Chondrocyte (in vitro differentiated cells): ENCODE measurements around the gene RPS6KA1. TPM values are rescaled to one million over a fixed set of nuclear protein-coding genes. Genes with fewer than 3 reads are reported as not detected.
A peak's percentile ranks its signal among the peaks of the same experiment; 100 is the strongest.

Experiments
- DNase-seq: peaks from one replicate; pipeline ENCODE4 v3.0.0; 2021; ENCODE audit warnings: mixed read lengths, low spot score
- H3K27ac Mint-ChIP-seq: one replicate; pipeline ENCODE4 v1.8.0; 2021; ENCODE audit warnings: mild to moderate bottlenecking, moderate library complexity, mixed read lengths; ENCODE audit not compliant: unreplicated experiment
- H3K27me3 Mint-ChIP-seq: 2 replicates; pipeline ENCODE4 v1.8.0; 2021; ENCODE audit warnings: low read depth, mixed read lengths
- H3K36me3 Mint-ChIP-seq: 2 replicates; pipeline ENCODE4 v1.8.0; 2021; ENCODE audit warnings: low read depth, mixed read lengths
- H3K4me1 Mint-ChIP-seq: 2 replicates; pipeline ENCODE4 v1.8.0; 2021; ENCODE audit warnings: low read depth, mild to moderate bottlenecking, mixed read lengths
- H3K4me3 Mint-ChIP-seq: one replicate; pipeline ENCODE4 v1.8.0; 2021; ENCODE audit warnings: mild to moderate bottlenecking, moderate library complexity, mixed read lengths; ENCODE audit not compliant: unreplicated experiment
- H3K9me3 Mint-ChIP-seq: 2 replicates; pipeline ENCODE4 v1.8.0; 2021; ENCODE audit warnings: low read depth, mixed read lengths
- total RNA-seq: library from RNA; stranded (reverse); gene quantifications from 3 replicates; pipeline ENCODE4 v1.2.1, GENCODE V29; 2021
- TF ChIP-seq, protein P1 (sequence below): fragments of 200-600 bp; sonication (generic); IDR thresholded peaks from 2 replicates; pipeline ENCODE4 v1.5.0; 2021; ENCODE audit warnings: antibody characterized with exemption, mild to moderate bottlenecking, moderate library complexity

Gene RPS6KA1
- total RNA-seq, 1 donor from 2014 or later = 4.4 TPM

DNA sequence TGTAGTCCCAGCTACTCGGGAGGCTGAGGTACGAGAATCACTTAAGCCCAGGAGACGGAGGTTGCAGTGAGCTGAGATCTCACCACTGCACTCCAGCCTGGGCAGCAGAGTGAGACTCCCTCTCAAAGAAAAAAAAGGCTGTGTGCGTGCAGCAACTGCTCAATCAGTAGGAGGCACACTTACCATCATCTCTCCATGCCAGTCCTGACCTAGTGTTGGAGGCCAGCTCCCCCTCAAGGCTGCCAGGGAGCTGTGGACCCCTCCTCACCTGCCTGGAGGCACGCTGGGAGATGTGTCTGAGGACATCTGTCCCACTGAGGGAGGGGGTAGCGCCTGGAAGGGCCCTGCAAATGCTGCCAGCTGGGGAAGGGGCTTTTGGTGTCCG, 11.9 kb downstream of the RPS6KA1 start:
- Mint-ChIP-seq H3K27ac (no peak overlapping the region), H3K36me3 (no peaks in the 10 kb centered on the region)

DNA sequence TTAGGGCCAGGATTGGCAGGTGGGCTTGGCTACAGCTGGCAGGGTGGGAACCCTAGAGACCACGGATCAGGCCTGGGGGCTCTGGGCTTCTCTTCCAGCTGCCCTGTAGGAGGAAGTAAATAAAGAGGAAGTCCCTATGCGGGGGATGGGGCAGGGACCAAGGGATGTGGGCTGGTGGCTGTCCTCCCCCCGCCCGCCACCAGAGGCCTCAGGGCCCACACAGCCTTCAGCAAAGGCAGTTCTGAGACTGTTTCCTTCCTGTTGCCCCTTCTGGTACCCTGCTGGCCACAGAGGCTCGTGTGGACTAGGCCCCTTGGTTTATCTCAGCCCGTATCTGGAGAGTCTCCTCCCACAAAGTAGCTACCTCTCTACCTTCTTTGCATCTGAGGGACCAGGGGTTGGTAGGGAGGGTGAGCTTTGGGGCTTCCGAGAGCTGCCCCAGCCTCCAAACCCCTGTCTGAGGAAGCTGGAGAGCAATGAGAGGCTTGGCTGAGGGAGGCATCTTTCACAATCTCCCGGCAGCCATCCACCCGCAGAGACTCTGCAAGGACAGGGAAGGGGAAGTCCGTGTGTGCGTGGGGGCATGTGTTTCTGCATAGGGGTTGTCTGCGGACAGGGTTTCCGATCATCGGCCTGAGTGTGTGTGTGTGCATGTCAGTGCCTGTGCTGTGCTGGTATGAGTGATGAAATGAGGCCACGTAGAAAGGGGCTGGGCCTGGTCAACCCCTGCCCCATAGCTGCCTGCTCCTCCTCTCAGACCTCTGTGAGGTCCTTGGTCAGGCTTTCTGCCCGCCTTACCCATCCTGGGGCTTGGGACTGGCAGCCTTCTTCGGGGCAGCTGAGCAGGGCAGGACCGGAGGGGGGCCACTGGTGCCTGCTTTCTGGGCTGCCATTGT, 12.5 kb downstream of the RPS6KA1 start:
- H3K27me3 Mint-ChIP-seq = no peaks in the 10 kb centered on the region
- H3K36me3 Mint-ChIP-seq = no peaks in the 10 kb centered on the region
- H3K4me3 Mint-ChIP-seq = no peak overlapping the region
- H3K27ac Mint-ChIP-seq = no peak overlapping the region
- peaks cover 2% of the 10 kb centered on the region for H3K4me1 Mint-ChIP-seq
- TF ChIP-seq, protein P1, sequence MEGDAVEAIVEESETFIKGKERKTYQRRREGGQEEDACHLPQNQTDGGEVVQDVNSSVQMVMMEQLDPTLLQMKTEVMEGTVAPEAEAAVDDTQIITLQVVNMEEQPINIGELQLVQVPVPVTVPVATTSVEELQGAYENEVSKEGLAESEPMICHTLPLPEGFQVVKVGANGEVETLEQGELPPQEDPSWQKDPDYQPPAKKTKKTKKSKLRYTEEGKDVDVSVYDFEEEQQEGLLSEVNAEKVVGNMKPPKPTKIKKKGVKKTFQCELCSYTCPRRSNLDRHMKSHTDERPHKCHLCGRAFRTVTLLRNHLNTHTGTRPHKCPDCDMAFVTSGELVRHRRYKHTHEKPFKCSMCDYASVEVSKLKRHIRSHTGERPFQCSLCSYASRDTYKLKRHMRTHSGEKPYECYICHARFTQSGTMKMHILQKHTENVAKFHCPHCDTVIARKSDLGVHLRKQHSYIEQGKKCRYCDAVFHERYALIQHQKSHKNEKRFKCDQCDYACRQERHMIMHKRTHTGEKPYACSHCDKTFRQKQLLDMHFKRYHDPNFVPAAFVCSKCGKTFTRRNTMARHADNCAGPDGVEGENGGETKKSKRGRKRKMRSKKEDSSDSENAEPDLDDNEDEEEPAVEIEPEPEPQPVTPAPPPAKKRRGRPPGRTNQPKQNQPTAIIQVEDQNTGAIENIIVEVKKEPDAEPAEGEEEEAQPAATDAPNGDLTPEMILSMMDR = peak; percentile 34
- no peaks in the 10 kb centered on the region for H3K9me3 Mint-ChIP-seq
- no peak for DNase-seq

More for the DNA sequence above, 11.9 kb downstream of the RPS6KA1 start:
- TF ChIP-seq, protein P1 = no peak
- no peak overlapping the region for H3K4me3 Mint-ChIP-seq
- H3K4me1 Mint-ChIP-seq = peaks cover 2% of the 10 kb centered on the region
- H3K9me3 Mint-ChIP-seq = no peaks in the 10 kb centered on the region
- no peak for DNase-seq
- H3K27me3 Mint-ChIP-seq = no peaks in the 10 kb centered on the region

DNA sequence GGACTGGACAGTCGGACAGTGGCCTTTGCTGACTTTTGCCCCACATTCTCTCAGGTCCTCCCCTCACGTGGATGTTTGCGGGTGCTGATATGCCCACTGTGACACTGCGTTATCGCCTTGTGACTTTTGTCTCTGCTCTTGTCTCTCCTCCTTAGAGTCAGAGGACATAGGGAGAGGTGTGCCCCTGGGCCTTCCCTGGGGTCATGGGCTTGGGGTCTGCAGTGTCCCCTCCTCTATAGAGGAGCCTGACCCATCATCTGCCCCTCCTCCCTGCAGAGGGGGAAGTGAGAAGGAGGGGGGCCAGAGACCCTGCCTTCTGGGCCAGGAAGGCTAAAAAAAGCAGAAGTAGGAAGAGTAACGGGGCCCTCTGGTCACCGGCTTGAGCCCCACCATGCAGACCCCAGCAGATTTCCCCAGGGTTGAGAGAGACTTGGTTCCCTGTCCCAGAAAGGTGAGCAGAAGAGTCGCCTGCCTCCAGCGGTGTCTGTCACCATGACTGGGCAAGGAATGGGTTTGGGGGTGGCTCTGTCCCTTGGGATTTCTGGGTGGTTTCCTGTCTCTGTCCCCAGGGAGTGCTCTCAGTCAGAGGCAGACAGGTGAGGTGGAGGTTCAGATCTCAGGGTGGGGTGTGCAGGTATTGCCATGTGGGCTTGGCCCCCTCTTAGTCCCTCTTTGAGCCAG, 13.3 kb downstream of the RPS6KA1 start:
- Mint-ChIP-seq H3K9me3 (no peaks in the 10 kb centered on the region), H3K36me3 (no peaks in the 10 kb centered on the region), H3K4me1 (peaks cover 2% of the 10 kb centered on the region), H3K4me3 (no peak overlapping the region), H3K27me3 (no peaks in the 10 kb centered on the region), H3K27ac (no peak overlapping the region)
- TF ChIP-seq, protein P1 = no peak
- DNase-seq = no peak

DNA sequence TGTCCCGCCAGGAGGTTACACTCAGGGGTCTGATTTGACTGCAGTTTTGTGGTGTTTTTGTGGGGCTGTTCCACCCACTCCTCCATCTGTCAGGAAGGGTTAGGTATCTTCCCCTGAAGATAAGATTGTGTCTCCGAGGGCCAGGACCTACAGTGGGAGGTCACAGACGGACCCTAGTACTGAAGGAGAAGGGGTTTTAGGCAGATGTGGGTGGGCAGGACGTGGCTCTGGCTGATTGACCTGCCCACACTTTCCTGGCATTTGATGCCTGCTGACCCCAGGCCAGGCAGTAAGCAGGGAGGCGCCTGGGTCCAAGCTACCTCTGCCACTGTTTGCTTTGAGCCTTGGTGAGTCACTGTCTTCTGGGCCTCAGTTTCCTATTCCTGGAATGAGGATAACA, 13.9 kb downstream of the RPS6KA1 start:
- no peaks in the 10 kb centered on the region for H3K36me3 Mint-ChIP-seq
- no peak overlapping the region for H3K4me3 Mint-ChIP-seq
- H3K9me3 Mint-ChIP-seq = no peaks in the 10 kb centered on the region
- H3K27ac Mint-ChIP-seq = no peak overlapping the region
- peaks cover 2% of the 10 kb centered on the region for H3K4me1 Mint-ChIP-seq
- DNase-seq = no peak
- TF ChIP-seq, protein P1 = no peak
- no peaks in the 10 kb centered on the region for H3K27me3 Mint-ChIP-seq

DNA sequence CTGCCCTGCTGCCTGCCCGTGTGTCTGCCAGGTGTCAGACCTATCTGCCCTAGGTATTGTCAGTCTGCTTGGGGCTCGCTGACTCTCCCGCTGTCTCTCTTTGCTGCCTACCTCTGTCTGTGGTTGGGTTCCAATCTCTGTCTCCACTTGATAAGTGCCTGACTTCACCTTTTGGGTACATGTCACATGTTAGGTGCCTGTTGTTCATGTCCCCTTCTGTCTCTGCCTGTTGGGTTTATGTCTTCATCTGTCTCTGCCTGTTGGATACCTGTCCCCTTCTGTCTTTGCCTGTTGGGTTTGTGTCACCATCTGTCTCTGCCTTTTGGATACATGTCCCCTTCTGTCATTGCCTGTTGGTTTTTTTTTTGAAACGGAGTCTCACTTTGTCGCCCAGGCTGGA, 14.6 kb downstream of the RPS6KA1 start:
- peaks cover 2% of the 10 kb centered on the region for H3K4me1 Mint-ChIP-seq
- H3K27ac Mint-ChIP-seq = no peak overlapping the region
- DNase-seq = no peak
- no peak overlapping the region for H3K4me3 Mint-ChIP-seq
- no peaks in the 10 kb centered on the region for H3K9me3 Mint-ChIP-seq
- TF ChIP-seq, protein P1 = no peak
- no peaks in the 10 kb centered on the region for H3K36me3 Mint-ChIP-seq
- no peaks in the 10 kb centered on the region for H3K27me3 Mint-ChIP-seq
